Glutamatergic neuron (in vitro differentiated cells): Measurements from ENCODE around the gene CES5A. TPM values are rescaled to one million over a fixed set of nuclear protein-coding genes. Genes with fewer than 3 reads are reported as not detected.
"Not testable (repeated sequence)": the region's sequence is repeated elsewhere in the genome, so short reads cannot be mapped to it uniquely, and the experiment has no call there.

Experiments
- DNase-seq: peaks from one replicate; pipeline ENCODE4 v3.0.0; 2022
- H3K27ac Mint-ChIP-seq: one replicate; pipeline ENCODE4 v1.8.0; 2020; ENCODE audit warnings: mild to moderate bottlenecking, mixed read lengths, inconsistent platforms; ENCODE audit not compliant: unreplicated experiment
- H3K27me3 Mint-ChIP-seq: one replicate; pipeline ENCODE4 v1.8.0; 2020; ENCODE audit warnings: mild to moderate bottlenecking, moderate library complexity, mixed read lengths, inconsistent platforms; ENCODE audit not compliant: unreplicated experiment
- H3K36me3 Mint-ChIP-seq: one replicate; pipeline ENCODE4 v1.8.0; 2020; ENCODE audit warnings: mild to moderate bottlenecking, mixed read lengths, inconsistent platforms; ENCODE audit not compliant: unreplicated experiment
- H3K4me1 Mint-ChIP-seq: one replicate; pipeline ENCODE4 v1.8.0; 2020; ENCODE audit warnings: mild to moderate bottlenecking, low read depth, mixed read lengths, inconsistent platforms; ENCODE audit not compliant: unreplicated experiment
- H3K4me3 Mint-ChIP-seq: one replicate; pipeline ENCODE4 v1.8.0; 2020; ENCODE audit warnings: mild to moderate bottlenecking, mixed read lengths, inconsistent platforms; ENCODE audit not compliant: unreplicated experiment
- H3K9me3 Mint-ChIP-seq: one replicate; pipeline ENCODE4 v1.8.0; 2020; ENCODE audit warnings: mild to moderate bottlenecking, moderate library complexity, mixed read lengths, inconsistent platforms; ENCODE audit not compliant: unreplicated experiment
- CTCF ChIP-seq: fragments of 200-600 bp; sonication (generic); IDR thresholded peaks from one replicate; pipeline ENCODE4 v1.5.0; 2021; ENCODE audit not compliant: partially characterized antibody, unreplicated experiment
- total RNA-seq: library from RNA; stranded (reverse); fragmentation: NEBNext Ultra II Directional; extraction: Animal tissue kit (Norgen Biotek cat#: 25700); gene quantifications from one replicate; pipeline ENCODE4 v1.2.1, GENCODE V29; 2021; ENCODE audit not compliant: unreplicated experiment

Gene CES5A
- total RNA-seq, 1 donor from 2014 or later = not detected

- H3K4me1 Mint-ChIP-seq = no peaks in the 10 kb centered on the region
- no peak overlapping the region for H3K27ac Mint-ChIP-seq
- DNase-seq = no peak
- TF ChIP-seq CTCF = no peak
- H3K36me3 Mint-ChIP-seq = peaks cover under 1% of the 10 kb centered on the region
- no peaks in the 10 kb centered on the region for H3K9me3 Mint-ChIP-seq
- no peak overlapping the region for H3K4me3 Mint-ChIP-seq
- H3K27me3 Mint-ChIP-seq = no peaks in the 10 kb centered on the region
Measured at GRCh38 chr16:55836158-55836611, 39.0 kb downstream of the CES5A start.

- H3K4me1 Mint-ChIP-seq = no peaks in the 10 kb centered on the region
- peaks cover 5% of the 10 kb centered on the region for H3K36me3 Mint-ChIP-seq
Measured at GRCh38 chr16:55835581-55835980, 39.6 kb downstream of the CES5A start.

GRCh38 chr16:55835173-55835572, 40.0 kb downstream of the CES5A start:
- H3K4me1 Mint-ChIP-seq, H3K27me3 Mint-ChIP-seq, DNase-seq, H3K36me3 Mint-ChIP-seq, H3K27ac Mint-ChIP-seq, H3K9me3 Mint-ChIP-seq, H3K4me3 Mint-ChIP-seq: not testable (repeated sequence)

More at GRCh38 chr16:55835581-55835980, 39.6 kb downstream of the CES5A start:
- DNase-seq = no peak
- Mint-ChIP-seq H3K4me3 (no peak overlapping the region), H3K9me3 (no peaks in the 10 kb centered on the region), H3K27ac (no peak overlapping the region), H3K27me3 (no peaks in the 10 kb centered on the region)
- no peak for TF ChIP-seq CTCF

- Mint-ChIP-seq H3K27me3 (no peaks in the 10 kb centered on the region), H3K9me3 (no peaks in the 10 kb centered on the region), H3K27ac (no peak overlapping the region), H3K4me3 (no peak overlapping the region), H3K4me1 (no peaks in the 10 kb centered on the region), H3K36me3 (peaks cover 5% of the 10 kb centered on the region)
- TF ChIP-seq CTCF = no peak
- no peak for DNase-seq
Measured at GRCh38 chr16:55834049-55834448, 41.1 kb downstream of the CES5A start.

GRCh38 chr16:55832773-55833691, 42.1 kb downstream of the CES5A start, which contains the start of gene CES1:
CES1 (minus strand) TSS chr16:55833096; CDS start chr16:55833055, 41 bp downstream.
- H3K36me3 Mint-ChIP-seq = peaks cover 5% of the 10 kb centered on the region
- peak; percentile 45 for DNase-seq
- no peak for TF ChIP-seq CTCF
- H3K27ac Mint-ChIP-seq = no peak within 1 kb of the TSS
- no peaks in the 10 kb centered on the region for H3K27me3 Mint-ChIP-seq
- H3K4me1 Mint-ChIP-seq = no peaks in the 10 kb centered on the region
- H3K9me3 Mint-ChIP-seq = no peaks in the 10 kb centered on the region
- no peak within 1 kb of the TSS for H3K4me3 Mint-ChIP-seq
